LNCAP (cell line): ENCODE data around the gene SLC48A1.

Source experiments
- TF ChIP-seq, protein P1 (sequence below): fragments of 450-650 bp; IDR thresholded peaks from 2 replicates; pipeline ENCODE4 v1.5.1; 2017; ENCODE audit warnings: mild to moderate bottlenecking

The SLC48A1 gene

DNA sequence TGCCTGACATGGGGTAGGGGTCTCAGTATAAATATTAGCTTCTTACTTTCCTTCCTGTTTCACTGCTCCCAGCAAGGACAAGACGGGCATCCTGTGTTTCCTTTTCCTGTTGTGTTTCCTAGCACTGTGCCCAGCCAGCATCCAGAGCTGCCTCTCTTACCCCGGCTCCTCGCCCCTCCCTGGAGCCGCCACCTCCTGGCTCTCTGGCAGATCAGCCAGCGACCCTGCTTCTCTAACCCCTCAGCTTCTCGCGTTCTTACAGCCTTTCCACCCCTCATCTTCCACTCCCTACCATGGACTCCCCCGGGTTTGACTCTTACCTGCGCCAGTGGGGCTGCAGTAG, 28.8 kb downstream of the SLC48A1 start:
- TF ChIP-seq, protein P1, sequence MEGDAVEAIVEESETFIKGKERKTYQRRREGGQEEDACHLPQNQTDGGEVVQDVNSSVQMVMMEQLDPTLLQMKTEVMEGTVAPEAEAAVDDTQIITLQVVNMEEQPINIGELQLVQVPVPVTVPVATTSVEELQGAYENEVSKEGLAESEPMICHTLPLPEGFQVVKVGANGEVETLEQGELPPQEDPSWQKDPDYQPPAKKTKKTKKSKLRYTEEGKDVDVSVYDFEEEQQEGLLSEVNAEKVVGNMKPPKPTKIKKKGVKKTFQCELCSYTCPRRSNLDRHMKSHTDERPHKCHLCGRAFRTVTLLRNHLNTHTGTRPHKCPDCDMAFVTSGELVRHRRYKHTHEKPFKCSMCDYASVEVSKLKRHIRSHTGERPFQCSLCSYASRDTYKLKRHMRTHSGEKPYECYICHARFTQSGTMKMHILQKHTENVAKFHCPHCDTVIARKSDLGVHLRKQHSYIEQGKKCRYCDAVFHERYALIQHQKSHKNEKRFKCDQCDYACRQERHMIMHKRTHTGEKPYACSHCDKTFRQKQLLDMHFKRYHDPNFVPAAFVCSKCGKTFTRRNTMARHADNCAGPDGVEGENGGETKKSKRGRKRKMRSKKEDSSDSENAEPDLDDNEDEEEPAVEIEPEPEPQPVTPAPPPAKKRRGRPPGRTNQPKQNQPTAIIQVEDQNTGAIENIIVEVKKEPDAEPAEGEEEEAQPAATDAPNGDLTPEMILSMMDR, result no peak

DNA sequence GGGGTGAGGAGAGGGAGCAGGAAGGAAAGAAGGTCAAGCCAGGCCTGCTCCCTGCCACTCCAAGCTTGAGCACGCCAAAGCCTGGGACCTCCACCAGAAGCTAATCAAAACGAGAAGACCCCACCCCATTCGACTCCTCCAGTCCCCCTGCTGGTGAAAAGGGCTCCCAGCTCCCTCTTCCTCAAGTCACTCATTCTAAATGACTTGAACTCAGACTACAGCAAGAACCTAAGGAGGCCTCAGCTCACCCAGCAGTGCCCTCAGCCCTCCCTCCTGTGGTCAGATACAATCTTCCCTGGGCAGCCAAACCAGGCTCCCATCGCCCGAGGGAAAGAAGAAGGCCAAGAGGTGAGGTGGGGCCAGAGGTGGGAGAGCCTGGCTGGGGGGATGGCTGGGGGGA, 29.3 kb downstream of the SLC48A1 start:
- TF ChIP-seq, protein P1, result no peak

DNA sequence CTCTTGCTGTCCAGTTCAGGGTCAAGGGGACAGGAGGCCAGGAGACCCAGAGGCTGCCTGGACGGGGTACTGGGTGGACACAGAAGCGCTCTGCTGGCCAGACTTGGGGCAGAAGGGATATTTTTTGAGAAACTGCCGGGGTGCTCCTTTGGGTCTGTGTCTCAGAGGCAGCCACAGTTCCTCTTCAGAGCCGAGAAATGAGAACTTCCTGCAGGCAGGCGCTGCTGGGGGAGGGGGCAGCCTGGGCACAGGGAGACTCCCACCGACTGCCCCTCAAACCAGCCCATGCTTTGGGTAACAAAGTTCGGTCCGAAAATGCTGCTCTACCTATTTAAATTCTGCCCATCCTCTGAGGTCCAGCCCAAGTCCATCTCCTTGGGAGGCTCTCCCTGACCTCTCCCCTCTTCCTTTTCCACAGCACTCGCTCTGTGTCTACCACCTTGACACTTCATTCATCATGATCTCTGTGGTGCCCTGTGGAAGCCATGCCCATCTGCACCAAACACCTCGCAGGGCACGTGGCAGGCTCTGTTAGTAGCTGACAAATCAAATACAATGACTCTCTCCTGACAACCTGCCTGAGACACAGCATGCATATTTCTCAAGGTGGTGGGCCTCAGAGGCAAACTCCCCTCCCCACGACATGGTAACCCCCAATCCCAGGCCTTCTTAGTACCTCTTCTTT, 30.3 kb downstream of the SLC48A1 start:
- TF ChIP-seq, protein P1, result no peak

DNA sequence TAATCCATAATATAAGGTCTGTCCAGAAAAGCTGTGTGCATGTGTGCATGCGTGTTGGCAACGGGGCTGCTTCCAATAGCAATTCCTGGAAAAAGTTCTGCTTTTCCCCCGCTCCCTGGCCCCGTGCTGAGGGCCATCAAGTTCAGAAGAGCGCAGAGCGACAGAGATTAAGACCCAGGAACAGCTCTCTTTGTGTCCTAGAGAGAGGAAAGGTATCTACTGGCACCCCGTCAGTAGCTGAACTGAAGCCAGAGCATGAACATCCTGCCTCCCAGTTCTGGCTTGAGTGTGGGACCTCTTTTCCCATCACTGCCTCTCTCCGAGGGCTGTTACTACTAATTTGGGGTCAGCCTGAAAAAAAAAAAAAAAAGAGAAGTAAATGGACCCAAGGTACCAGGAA, 31.1 kb downstream of the SLC48A1 start:
- TF ChIP-seq, protein P1, result no peak

DNA sequence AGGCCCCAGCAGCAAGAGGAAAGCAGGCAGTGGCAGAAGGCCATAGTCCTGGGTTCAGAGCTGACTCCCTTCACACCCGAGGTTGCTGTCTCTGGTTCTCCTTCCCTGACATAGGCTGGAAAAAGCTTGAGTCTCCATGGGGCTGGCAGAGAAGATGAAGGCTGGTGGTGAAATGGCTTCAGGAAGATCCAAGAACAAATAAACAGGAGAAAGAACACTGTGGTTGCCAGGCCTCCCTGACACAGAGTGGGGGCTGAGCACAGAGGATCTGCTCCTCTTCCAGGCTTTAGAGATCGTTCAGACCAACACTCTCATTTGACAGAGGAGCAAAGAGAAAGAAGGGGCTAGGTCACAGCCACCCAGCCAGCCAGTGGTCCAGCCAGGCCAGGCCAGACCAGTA, 32.4 kb downstream of the SLC48A1 start:
- TF ChIP-seq, protein P1, result no peak

DNA sequence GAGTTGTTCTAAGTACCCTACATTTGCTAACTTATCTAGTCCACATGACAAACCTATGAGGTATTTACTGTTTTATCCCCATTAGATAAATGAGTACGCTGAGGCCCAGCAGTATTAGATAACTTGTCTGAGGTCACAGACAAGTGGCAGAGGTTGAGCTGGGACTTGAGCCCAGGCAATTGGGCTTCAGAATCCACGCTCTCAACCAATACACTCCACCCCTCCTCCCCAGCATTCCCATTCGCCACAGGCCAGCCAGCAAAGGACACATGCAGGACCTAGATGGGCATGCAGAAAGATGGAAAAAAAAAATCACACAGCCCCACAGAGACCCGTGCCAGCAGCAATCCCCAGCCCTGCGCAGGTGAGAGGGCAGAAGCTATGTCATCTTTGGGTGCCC, 34.3 kb downstream of the SLC48A1 start:
- TF ChIP-seq, protein P1, result no peak

DNA sequence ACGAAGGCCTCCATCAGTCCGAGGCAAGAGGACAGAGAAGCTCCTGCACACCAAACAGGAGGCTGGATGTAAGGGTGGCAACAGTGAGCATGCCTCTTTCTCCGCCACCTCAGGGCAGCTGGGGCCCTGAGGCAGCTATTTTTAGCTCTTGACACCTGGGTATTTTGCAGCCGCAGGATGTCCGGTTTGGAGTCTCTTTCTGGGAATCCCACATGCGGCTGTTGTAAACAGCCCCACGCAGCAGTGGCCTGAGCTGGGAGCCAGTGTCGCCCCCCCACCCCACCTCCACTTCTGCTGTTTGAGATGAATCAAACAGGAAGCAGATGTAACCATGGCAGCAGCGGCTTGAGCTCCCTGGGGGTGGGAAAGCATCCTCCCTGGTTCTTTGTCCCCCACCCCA, 35.0 kb downstream of the SLC48A1 start:
- TF ChIP-seq, protein P1, result no peak
